MM.1S (cell line): ENCODE measurements around the gene THAP10.

ENCODE experiments used
- DNase-seq: peaks from one replicate; pipeline ENCODE4 v3.0.0-alpha.2; 2015
- H2AFZ ChIP-seq: fragments of 300-600 bp; sonication (generic); 2 replicates; pipeline ENCODE4 v1.6.0; 2016; ENCODE audit warnings: antibody characterized with exemption, low read length
- H3F3A ChIP-seq: fragments of 300-600 bp; sonication (generic); 2 replicates; pipeline ENCODE4 v1.6.1; 2016; ENCODE audit warnings: mild to moderate bottlenecking, antibody characterized with exemption, low read length, moderate library complexity, mixed read lengths; ENCODE audit not compliant: insufficient read depth
- H3K27ac ChIP-seq: fragments of 300-600 bp; sonication (generic); 2 replicates; pipeline ENCODE4 v1.5.1; 2016; ENCODE audit warnings: mild to moderate bottlenecking, low read length
- H3K27me3 ChIP-seq: fragments of 300-600 bp; sonication (generic); replicated peaks from 2 replicates; pipeline ENCODE4 v1.6.0; 2016; ENCODE audit warnings: low read length; ENCODE audit not compliant: insufficient read depth
- H3K36me3 ChIP-seq: fragments of 300-600 bp; sonication (generic); replicated peaks from 2 replicates; pipeline ENCODE4 v1.6.1; 2016; ENCODE audit warnings: mild to moderate bottlenecking, low read length, mixed read lengths; ENCODE audit not compliant: insufficient read depth
- H3K4me1 ChIP-seq: fragments of 300-600 bp; sonication (generic); 2 replicates; pipeline ENCODE4 v1.6.1; 2016; ENCODE audit warnings: low read length, mixed read lengths
- H3K4me2 ChIP-seq: fragments of 300-600 bp; sonication (generic); 2 replicates; pipeline ENCODE4 v1.6.0; 2016; ENCODE audit warnings: low read depth, low read length
- H3K4me3 ChIP-seq: fragments of 300-600 bp; sonication (generic); 2 replicates; pipeline ENCODE4 v1.5.1; 2016; ENCODE audit warnings: low read length, mixed read lengths
- H3K79me2 ChIP-seq: fragments of 300-600 bp; sonication (generic); 2 replicates; pipeline ENCODE4 v1.6.1; 2016; ENCODE audit warnings: mixed run types, low read length, mixed read lengths
- H3K9ac ChIP-seq: fragments of 300-600 bp; sonication (generic); 2 replicates; pipeline ENCODE4 v1.6.1; 2016; ENCODE audit warnings: low read length, mixed read lengths
- H3K9me2 ChIP-seq: fragments of 300-600 bp; sonication (generic); replicated peaks from 2 replicates; pipeline ENCODE4 v1.6.1; 2016; ENCODE audit warnings: mild to moderate bottlenecking, low read length, mixed read lengths; ENCODE audit not compliant: insufficient read depth
- H3K9me3 ChIP-seq: fragments of 300-600 bp; sonication (generic); replicated peaks from 2 replicates; pipeline ENCODE4 v1.6.1; 2016; ENCODE audit warnings: mild to moderate bottlenecking, low read length, mixed read lengths; ENCODE audit not compliant: insufficient read depth
- H4K20me1 ChIP-seq: fragments of 300-600 bp; sonication (generic); 2 replicates; pipeline ENCODE4 v1.6.1; 2016; ENCODE audit warnings: mild to moderate bottlenecking, low read length, moderate library complexity, mixed read lengths; ENCODE audit not compliant: insufficient read depth
- CTCF ChIP-seq: fragments of 300-600 bp; sonication (generic); IDR thresholded peaks from 2 replicates; pipeline ENCODE4 v1.5.1; 2016; ENCODE audit warnings: antibody characterized with exemption, low read length, mixed read lengths
- EZH2 ChIP-seq: fragments of 300-600 bp; sonication (generic); optimal IDR thresholded peaks from 2 replicates; pipeline ENCODE3; 2017; ENCODE audit warnings: low read depth, mild to moderate bottlenecking, antibody characterized with exemption, low read length, mixed read lengths
- EZH2phosphoT487 ChIP-seq: fragments of 300-600 bp; sonication (generic); IDR thresholded peaks from 2 replicates; pipeline ENCODE4 v1.6.1; 2018; ENCODE audit warnings: antibody characterized with exemption, low read length

THAP10 gene

GRCh38 chr15:70892912-70893560 lies 803 bp upstream of the THAP10 start:
- no peak overlapping the region for H3K27ac ChIP-seq
- H2AFZ ChIP-seq, result peak overlapping the region; percentile 96
- no peaks in the 10 kb centered on the region for H3K36me3 ChIP-seq
- H3K9me3 ChIP-seq, result no peaks in the 10 kb centered on the region
- no peaks in the 10 kb centered on the region for H3K9me2 ChIP-seq
- H4K20me1 ChIP-seq, result no peaks in the 10 kb centered on the region
- peak overlapping the region; percentile 84 for H3K4me2 ChIP-seq
- H3F3A ChIP-seq, result 0 out of 2 replicates have a peak, but pooled peaks cover 9% of the 10 kb centered on the region
- H3K4me1 ChIP-seq, result 0 out of 2 replicates have a peak, but pooled peaks cover 5% of the 10 kb centered on the region
- DNase-seq, result peak; percentile 33
- H3K9ac ChIP-seq, result peak overlapping the region; percentile 39; the same call in 1 of the 2 replicates
- peak overlapping the region; percentile 87 for H3K4me3 ChIP-seq
- no peaks in the 10 kb centered on the region for H3K27me3 ChIP-seq
- H3K79me2 ChIP-seq, result no peaks in the 10 kb centered on the region
- TF ChIP-seq CTCF (peak; percentile 59), EZH2phosphoT487 (no peak)

GRCh38 chr15:70882361-70882760 lies 9.9 kb downstream of the THAP10 start:
- no peak overlapping the region for H2AFZ ChIP-seq
- H3K4me3 ChIP-seq, result no peak overlapping the region
- H3K9me3 ChIP-seq, result no peaks in the 10 kb centered on the region
- H4K20me1 ChIP-seq, result no peaks in the 10 kb centered on the region
- no peaks in the 10 kb centered on the region for H3K27me3 ChIP-seq
- H3K9ac ChIP-seq, result no peak overlapping the region
- DNase-seq, result no peak
- no peaks in the 10 kb centered on the region for H3F3A ChIP-seq
- H3K9me2 ChIP-seq, result no peaks in the 10 kb centered on the region
- no peaks in the 10 kb centered on the region for H3K79me2 ChIP-seq
- H3K4me2 ChIP-seq, result no peak overlapping the region
- H3K4me1 ChIP-seq, result peaks cover 4% of the 10 kb centered on the region; the same call in 1 of the 2 replicates
- no peak overlapping the region for H3K27ac ChIP-seq
- TF ChIP-seq EZH2phosphoT487 (no peak), CTCF (no peak), EZH2 (no peak)
- no peaks in the 10 kb centered on the region for H3K36me3 ChIP-seq

GRCh38 chr15:70880781-70881180 lies 11.5 kb downstream of the THAP10 start:
- Histone ChIP-seq H3K4me2 (no peak overlapping the region), H3K27ac (no peak overlapping the region), H3K9me2 (no peaks in the 10 kb centered on the region), H3K4me1 (peaks cover 16% of the 10 kb centered on the region), H3F3A (peaks cover 5% of the 10 kb centered on the region; the same call in 1 of the 2 replicates), H4K20me1 (no peaks in the 10 kb centered on the region), H3K79me2 (no peaks in the 10 kb centered on the region), H3K9ac (no peak overlapping the region), H2AFZ (no peak overlapping the region), H3K9me3 (no peaks in the 10 kb centered on the region), H3K4me3 (no peak overlapping the region), H3K27me3 (no peaks in the 10 kb centered on the region), H3K36me3 (no peaks in the 10 kb centered on the region)
- DNase-seq, result no peak
- TF ChIP-seq EZH2phosphoT487, result no peak
- no peak for TF ChIP-seq CTCF
- TF ChIP-seq EZH2, result no peak
